Right atrium auricular region (tissue), 2 donors: ENCODE data around the gene DNAJA4. TPM values are rescaled to one million over a fixed set of nuclear protein-coding genes. Genes with fewer than 3 reads are reported as not detected.

ENCODE experiments used
- DNase-seq: peaks from one replicate; pipeline ENCODE4 v3.0.0-alpha.2; 2019; ENCODE audit warnings: low spot score
- H3K27ac ChIP-seq, 2 donors: fragments of 200-600 bp; sonication (generic); 1 replicate in 1 of 2; 2 replicates in 1 of 2; pipeline ENCODE4 v1.5.1; 2016 to 2019
- H3K27me3 ChIP-seq, 2 donors: fragments of 200-600 bp; sonication (generic); one replicate each; pipeline versions ENCODE4 v1.5.1 to v1.6.0; 2017 to 2019
- H3K36me3 ChIP-seq: fragments of 200-600 bp; sonication (generic); one replicate; pipeline ENCODE4 v1.5.1; 2016
- H3K4me1 ChIP-seq, 2 donors: fragments of 200-600 bp; sonication (generic); one replicate each; pipeline versions ENCODE4 v1.5.1 to v1.6.0; 2017 to 2019
- H3K4me3 ChIP-seq, 2 donors: fragments of 200-600 bp; sonication (generic); 1 replicate in 1 of 2; 2 replicates in 1 of 2; pipeline ENCODE4 v1.5.1; 2017 to 2019; ENCODE audit warnings: mild to moderate bottlenecking in 1 of 2, moderate library complexity in 1 of 2
- H3K9me3 ChIP-seq, 2 donors: fragments of 200-600 bp; sonication (generic); one replicate each; pipeline ENCODE4 v1.5.1; 2019
- CTCF ChIP-seq, 2 donors: fragments of 200-600 bp; sonication (generic); IDR thresholded peaks; one replicate each; pipeline ENCODE4 v1.5.1; 2019; ENCODE audit warnings: antibody characterized with exemption in 2 of 2
- total RNA-seq, 2 donors: library from RNA; depleted of rRNA; stranded (reverse); fragments of >200 nt; gene quantifications; one replicate each; pipeline ENCODE4 v1.1.0, GENCODE V29; 2016

DNAJA4 gene
- total RNA-seq, 2 donors from 2014 or later: 70.0 to 78.0 TPM

- Histone ChIP-seq H3K4me3 (no peak overlapping the region), H3K27me3 (no peaks in the 10 kb centered on the region), H3K36me3 (peaks cover 40% of the 10 kb centered on the region), H3K9me3 (no peaks in the 10 kb centered on the region), H3K27ac (no peak overlapping the region), H3K4me1 (no peaks in the 10 kb centered on the region)
- no peak for DNase-seq
- TF ChIP-seq CTCF (IDR thresholded peaks at IDR 0.05): no peak
Measured at GRCh38 chr15:78291052-78291451, 26.7 kb downstream of the DNAJA4 start.

- H3K27me3 ChIP-seq: no peaks in the 10 kb centered on the region
- no peaks in the 10 kb centered on the region for H3K4me1 ChIP-seq
- DNase-seq: no peak
- H3K4me3 ChIP-seq: no peak overlapping the region
- no peaks in the 10 kb centered on the region for H3K9me3 ChIP-seq
- no peak for TF ChIP-seq CTCF (IDR thresholded peaks at IDR 0.05)
- H3K27ac ChIP-seq: no peak overlapping the region
- peaks cover 40% of the 10 kb centered on the region for H3K36me3 ChIP-seq
Measured at GRCh38 chr15:78291698-78292097, 27.3 kb downstream of the DNAJA4 start.

- no peaks in the 10 kb centered on the region for H3K9me3 ChIP-seq
- H3K4me3 ChIP-seq: no peak overlapping the region
- no peak for TF ChIP-seq CTCF (IDR thresholded peaks at IDR 0.05)
- H3K27ac ChIP-seq: no peak overlapping the region
- no peak for DNase-seq
- H3K4me1 ChIP-seq: no peaks in the 10 kb centered on the region
- H3K36me3 ChIP-seq: peaks cover 37% of the 10 kb centered on the region
- no peaks in the 10 kb centered on the region for H3K27me3 ChIP-seq
Measured at GRCh38 chr15:78292219-78292618, 27.9 kb downstream of the DNAJA4 start.

GRCh38 chr15:78299101-78299930 lies 35.0 kb downstream of the DNAJA4 start, which contains the start of gene SKIC8:
SKIC8 (minus strand) TSS chr15:78299609; CDS start chr15:78295686, 3,923 bp downstream.
- Histone ChIP-seq H3K4me1 (peaks cover 0 to 13% of the 10 kb centered on the region in 2 donors), H3K4me3 (peak within 1 kb of the TSS; percentile 93 to 94), H3K36me3 (no peaks in the 10 kb centered on the region), H3K27ac (peak within 1 kb of the TSS; percentile 67 to 81), H3K27me3 (no peaks in the 10 kb centered on the region), H3K9me3 (no peaks in the 10 kb centered on the region)
- peak; percentile 90 for DNase-seq
- TF ChIP-seq CTCF (IDR thresholded peaks at IDR 0.05): no peak

- Histone ChIP-seq H3K27me3 (no peaks in the 10 kb centered on the region), H3K4me1 (peaks cover 0 to 13% of the 10 kb centered on the region in 2 donors), H3K36me3 (no peaks in the 10 kb centered on the region), H3K4me3 (no peak overlapping the region), H3K9me3 (no peaks in the 10 kb centered on the region), H3K27ac (no peak overlapping the region)
- DNase-seq: no peak
- TF ChIP-seq CTCF (IDR thresholded peaks at IDR 0.05): no peak
Measured at GRCh38 chr15:78301326-78301725, 37.0 kb downstream of the DNAJA4 start.
